ENCODE measurements around the gene SLC35F1.
"Not testable (repeated sequence)": the region's sequence is repeated elsewhere in the genome, so short reads cannot be mapped to it uniquely, and the experiment has no call there.

Gene SLC35F1

DNA sequence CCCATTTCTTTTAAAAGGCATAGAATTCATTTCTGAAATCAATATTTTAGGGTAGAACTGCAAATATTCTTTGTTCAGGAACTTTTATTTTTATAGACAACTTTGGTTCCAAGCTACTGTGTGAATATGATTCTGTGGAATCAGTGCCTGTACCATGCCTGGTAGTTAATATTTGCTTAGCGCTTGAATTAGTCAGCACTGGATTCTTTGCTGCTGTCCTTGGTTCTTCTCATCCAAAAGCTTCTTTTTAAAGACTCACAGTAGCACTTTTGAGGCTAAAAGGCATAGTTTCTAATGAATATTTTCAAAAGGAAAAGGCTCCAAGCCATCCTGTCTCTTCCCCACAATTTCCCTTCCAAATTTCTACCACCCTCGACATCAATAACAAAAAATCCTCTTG lies 109.5 kb downstream of the SLC35F1 start:
- DNase-seq, result no peak

DNA sequence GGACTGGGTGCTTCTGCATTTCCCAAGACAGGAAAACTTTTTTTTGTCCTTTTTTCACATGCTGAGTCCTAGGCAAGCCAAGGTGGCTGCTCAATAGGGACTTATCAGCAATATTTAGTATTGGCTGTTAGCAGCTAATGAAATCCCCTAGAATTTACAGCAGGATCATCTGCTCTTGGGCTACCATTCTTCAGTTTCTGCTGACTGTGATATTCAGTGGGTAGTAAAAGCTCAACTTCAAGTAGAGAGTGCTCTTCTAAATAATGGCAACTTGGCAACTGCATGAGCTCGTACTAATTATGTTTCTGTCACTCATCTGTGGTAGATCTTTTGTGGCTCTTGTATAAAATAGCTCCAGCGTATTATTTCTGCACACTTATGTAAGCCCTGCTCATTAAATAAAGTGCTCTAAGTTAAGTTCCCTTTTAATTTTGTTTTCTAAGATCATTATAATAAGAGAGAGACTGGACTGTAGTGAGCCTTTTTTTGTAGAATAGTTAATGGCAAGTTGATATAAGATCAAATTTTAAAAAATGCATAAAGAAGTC lies 110.3 kb downstream of the SLC35F1 start:
- DNase-seq, result no peak

DNA sequence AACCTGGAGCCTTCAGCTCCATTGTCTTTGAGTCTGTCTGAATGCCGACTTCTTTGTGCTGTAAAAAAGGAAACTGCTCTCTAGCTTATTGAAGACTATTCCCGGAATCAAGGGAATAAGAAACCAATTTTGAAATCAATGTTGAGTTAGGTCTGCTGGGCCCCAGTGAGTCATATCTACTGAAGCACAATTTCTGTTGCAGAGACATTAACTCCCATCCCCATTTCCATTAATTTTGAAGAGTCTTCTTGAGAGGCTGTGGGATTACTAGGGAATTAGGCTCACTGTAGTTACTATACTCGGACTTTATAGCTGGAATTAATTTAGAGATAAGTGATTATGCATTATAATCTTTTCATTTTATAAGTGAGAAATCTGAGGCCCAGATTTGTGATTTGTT lies 116.7 kb downstream of the SLC35F1 start:
- no peak for DNase-seq

DNA sequence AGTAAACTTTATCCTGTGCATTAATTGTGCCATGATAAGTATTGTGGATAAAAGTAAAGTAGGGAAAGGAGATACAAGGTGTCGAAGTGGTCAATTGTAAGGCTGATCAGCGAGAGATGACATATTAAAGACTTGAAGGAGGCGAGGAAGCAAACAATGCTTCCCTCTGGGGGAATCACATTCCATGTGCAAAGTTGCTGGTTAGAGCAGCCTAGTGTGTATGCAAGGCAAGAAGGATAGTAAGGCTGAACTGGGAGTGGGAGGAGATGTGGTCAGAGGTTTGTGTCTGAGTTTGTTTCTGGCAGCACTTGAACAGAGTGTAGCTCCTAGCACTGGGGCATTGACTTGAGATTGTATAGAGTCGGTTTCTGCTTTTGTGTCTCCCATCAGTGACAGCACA lies 122.9 kb downstream of the SLC35F1 start:
- no peak for DNase-seq

DNA sequence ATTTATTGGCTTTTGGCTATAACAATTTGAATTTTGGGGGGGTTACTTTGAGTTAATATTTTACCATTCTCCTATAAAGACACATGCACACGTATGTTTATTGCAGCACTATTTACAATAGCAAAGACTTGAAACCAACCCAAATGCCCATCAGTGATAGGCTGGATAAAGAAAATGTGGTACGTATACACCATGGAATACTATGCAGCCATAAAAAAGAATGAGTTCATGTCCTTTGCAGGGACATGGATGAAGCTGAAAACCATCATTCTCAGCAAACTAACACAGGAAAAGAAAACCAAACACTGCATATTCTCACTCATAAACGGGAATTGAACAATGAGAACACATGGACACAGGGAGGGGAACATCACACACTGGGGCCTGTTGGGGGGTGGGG lies 130.4 kb downstream of the SLC35F1 start:
- DNase-seq, result not testable (repeated sequence)

DNA sequence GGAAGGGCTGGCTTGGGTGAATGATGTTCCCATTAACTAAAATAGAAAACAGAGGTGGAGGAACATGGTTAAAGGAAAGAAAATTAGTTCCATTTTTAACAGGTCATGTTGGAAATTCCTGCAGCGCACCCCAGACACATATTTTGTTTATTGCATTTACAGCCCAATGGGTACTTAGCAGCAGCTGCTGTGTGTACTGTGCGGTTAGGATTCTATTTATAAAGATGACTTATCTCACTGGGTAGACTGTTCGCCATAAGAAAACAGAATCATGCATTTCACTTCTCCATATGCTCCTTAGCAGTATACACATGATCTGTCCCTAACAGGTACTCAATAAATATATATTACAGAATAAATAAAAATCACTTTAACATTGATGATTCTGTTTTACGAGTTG lies 135.8 kb downstream of the SLC35F1 start:
- no peak for DNase-seq

DNA sequence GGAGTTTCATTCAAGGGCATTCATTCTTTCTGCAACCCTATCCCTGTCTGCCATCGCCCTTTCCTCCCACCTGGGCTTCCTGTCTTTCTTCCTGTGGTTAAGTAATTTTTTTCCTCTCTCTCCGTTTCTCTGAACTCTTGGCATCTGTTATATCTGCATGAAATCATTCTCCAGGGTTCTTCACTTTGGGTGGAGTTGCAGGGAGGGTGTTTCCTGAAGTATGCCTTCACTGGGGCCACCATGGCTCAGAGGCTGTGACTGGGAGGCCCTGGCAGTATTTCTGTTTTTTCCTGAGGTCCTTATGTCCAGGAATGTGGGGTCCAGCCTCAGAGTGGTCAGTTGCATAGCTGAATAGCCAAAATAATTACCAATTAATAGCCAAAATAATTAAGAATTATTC lies 137.2 kb downstream of the SLC35F1 start:
- DNase-seq, result no peak

DNA sequence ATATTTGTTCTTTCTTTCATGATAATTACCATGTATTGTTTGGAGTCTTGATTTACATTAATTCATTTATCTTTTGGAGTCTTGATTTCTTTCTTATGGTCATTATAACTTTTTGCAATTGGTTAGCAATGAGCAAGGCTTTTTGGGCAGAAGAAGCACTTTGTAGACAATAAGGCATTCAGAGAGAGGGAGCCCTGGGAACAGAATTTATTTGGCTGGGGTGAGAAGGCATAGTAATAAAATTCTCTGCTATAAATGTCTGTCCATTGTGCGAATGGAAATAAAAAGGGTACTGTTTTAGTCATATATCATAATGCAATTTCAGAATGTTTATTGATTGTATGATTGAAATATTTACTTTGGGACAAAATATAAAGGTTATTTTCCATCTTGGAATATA lies 147.0 kb downstream of the SLC35F1 start:
- DNase-seq, result no peak

DNA sequence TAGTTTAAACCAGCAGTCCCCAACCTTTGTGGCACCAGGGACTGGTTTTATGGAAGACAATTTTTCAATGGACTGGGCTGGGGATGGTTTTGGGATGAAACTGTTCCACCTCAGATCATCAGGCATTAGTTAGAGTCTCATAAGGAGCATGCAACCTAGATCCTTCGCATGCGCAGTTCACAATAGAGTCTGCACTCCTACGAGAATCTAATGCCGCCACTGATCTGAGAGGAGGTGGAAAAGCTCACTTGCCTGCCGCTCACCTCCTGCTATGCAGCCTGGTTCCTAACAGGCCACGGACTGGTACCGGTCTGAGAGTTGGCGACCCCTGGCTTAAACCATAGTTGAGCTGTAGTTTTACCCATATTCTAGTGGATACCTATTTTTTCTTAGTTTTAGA lies 154.6 kb downstream of the SLC35F1 start:
- no peak for DNase-seq

DNA sequence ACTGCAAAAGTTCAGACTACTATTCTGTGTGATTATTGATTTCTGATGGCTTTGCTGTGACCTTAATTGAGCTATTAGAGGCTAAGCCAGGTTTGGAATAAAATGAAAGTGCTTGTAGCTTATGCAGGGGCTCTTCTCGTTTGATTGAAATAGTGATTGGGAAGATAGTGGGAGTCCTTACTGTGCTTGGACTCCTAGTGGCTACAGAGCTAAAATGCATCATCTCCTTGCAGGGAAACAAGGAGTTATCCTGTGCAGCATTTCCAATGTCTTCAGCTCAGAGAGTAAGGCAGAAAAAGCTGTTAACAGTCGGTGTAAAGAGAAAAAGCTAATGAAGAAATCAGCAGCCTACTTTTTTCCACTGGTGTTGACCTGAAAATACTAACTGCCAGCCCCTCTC lies 173.5 kb downstream of the SLC35F1 start:
- no peak for DNase-seq

DNA sequence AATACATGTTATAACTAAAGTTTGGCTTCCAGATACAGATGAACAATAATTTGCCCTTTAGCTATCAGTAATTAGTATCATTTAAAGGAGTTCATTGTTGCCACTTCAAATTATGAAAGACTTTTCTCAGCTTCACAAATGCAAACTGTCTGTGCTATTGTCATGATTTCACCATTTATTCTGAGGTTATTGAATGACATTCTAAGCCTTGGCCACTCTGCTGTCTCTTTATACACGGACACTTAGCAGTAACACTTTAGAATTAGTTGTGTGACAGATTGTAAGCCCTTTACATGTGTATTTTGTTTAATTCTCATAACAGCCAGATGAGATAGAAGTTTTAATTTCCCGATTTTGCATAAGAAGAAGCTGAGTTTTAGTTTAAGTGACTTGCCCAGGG lies 176.6 kb downstream of the SLC35F1 start:
- DNase-seq, result no peak

DNA sequence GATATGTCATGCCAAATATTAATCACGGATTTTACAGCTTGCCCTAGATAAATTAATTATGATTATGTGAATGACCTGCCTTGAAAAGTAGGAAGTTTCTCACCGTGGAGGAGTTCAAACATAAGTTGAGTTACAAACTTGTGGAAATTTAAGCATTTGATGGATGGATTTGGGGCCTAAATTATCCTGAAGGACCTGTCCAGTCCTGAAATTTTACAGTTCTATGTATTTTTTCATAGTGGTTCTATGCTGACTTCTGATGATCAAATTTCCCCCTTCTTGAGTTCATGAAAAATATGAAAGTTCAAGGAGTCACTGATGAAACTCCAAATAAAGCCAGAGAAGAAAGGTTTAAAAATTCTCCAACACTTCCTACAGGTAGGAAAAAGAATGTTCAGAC lies 178.6 kb downstream of the SLC35F1 start:
- DNase-seq, result no peak

DNA sequence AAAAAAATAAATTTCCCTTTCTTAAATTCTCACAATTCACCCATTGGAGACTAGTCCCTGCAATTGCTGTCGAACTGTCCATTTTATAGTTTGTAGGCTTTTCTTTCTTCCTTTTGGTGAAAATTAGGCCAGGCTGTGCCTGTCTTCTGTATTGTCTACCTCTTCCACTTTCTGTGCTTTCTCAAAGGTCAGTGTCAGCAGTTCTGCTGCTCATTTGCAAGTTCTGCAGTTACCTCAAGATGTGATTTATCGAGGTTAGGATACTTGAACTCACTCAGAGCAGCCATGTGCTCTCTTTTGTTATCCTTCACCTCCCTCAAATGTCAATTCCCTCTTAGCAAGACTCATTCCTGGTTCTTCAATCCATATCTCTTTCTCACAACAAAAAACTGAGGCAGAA lies 179.1 kb downstream of the SLC35F1 start:
- DNase-seq, result no peak

DNA sequence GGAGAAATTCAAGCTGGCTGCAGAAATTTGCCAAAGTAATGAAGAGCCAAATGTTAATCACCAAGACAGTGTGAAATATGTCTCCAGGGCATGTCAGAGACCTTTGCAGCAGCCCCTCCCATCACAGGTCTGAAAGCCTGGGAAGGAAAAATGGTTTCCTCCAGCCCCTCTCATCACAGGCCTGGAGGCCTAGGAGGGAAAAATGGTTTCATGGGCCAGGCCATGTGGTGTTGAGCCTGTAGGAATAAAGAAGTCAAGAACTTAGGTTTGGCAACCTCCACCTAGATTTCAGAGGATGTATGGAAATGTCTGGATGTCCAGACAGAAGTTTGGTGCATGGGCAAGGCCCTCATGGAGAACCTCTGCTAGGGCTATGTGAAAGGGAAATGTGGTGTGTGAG lies 185.0 kb downstream of the SLC35F1 start:
- no peak for DNase-seq

DNA sequence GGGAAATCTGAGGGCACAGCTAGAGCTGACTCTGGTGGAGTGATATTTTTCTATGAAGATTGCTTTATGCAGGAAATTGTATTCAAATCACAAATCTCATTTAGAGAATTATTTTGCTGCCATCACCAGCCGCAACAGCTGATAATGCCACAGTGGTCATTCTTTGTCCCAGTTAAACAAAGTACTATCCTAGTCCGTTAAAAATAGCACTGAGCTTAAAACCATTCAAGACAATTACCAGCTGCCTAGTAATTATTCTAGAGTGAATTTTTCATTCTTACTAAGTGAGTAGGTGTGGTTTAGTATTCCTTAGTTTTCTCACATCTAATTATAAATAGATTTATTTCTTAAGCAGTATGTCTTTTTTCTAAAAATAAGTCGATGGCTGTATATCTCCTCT lies 190.5 kb downstream of the SLC35F1 start:
- no peak for DNase-seq

DNA sequence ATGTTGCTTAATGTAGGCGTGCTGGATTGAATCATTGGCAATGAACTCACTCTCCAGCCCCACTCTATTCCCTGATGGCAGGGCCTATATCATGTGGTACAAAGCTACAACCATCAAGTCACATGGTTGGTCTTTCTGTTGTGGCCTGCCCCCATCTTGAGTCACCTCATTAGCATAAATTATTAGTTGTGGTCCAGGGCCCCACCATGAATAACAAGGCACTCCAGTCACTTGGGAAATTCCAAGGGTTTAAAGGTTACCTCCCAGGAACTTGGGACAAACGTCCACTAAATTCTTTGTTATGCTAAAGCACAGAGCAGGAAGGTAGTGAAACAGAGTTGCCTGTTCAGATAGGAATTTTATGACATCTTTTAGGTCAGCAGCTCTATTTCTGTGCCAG lies 193.7 kb downstream of the SLC35F1 start:
- no peak for DNase-seq

DNA sequence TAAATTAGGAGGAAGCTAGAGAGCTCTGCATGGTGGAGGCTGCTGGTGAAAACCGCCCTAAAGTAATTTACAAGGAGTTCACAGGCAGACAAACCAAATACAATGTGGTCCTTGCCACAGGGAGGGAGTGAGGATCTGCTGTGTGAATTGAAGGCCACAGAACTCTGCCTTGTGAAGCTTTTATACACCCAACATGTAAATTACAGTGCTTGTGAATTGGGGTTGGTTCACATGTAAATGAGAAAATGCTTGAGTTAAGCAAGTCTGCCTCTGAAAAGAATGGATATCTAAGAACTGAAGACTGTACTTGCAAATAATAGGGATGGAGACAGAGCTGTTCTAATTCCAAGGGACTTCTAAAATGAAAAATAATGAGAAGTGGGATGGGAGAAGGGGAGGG lies 194.2 kb downstream of the SLC35F1 start:
- DNase-seq, result no peak

DNA sequence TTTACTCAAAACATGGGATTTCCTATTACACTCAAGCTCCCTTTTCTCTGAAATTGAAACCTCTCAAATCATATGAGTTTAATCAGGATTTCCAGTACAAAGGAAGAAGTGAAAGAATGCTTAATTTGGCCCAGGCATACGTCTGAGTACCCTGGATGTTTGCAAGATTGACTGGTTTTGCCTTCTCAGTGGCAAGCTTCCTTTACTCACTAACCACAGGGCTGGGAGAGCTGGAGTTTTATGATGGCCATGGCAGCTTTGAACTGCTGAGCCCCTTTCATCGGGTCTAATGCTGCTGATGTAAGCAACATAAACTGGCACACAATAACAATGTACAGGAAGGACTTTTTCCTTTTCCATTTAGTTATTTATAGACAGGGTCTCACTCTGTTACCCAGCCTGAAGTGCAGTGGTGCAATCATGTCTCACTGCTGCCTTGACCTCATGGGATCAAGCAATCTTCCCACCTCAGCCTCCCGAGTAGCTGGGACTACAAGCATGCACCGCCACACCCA lies 194.8 kb downstream of the SLC35F1 start:
- DNase-seq, result no peak

DNA sequence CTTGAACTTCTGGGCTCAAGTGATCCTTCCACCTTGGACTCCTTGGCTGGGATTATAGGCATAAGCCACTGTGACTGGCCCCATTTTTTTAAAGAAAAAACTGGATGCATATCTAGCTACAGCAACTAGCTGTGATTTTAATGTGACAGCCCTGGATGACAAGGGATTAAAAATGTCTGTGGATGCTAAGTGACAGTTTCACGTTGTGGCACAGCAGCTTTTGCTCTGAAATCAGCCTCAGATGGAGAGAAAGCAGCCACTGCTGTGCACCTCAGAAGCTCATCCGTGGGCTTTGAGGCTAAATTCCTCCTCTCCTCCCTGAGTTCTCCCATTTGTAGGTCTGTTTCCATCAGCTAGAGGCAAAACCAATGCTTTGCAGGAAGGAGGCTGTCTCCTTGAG lies 195.3 kb downstream of the SLC35F1 start:
- no peak for DNase-seq

DNA sequence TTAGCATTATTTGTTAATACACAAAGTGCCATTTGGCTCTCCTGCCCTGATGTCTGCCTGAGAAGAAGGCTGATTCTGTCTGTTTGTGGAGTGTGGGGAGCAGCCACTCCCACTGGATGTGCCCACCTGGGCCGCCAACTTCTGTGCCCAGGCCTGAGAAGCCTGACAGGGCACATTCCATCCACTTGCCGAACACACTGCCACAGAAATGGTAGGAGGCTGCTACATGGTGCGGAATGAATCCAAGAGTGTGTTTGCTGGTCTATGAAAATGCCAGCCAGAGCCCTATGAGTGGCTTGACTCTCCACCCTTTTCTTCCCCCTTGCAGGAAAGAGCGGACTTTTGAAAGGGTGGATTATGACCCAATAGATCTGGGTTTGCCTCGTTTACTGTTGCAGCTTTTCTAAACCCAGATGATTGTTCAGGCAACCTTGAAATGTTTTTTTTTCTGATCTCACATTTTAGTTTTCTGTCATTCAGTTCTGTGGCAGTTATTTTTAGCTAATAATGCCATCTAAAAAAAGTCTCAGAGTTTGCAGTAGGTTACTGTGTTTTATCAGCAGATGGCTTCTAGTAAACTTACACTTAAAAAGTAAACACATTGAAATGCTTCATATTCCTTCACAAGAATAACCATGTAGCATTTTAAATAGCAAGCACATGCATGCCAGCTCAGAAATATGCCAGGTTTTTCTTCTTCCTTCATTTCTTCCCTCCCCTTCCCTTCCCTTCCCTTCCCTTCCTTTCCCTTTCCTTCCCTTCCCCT lies 196.5 kb downstream of the SLC35F1 start:
- DNase-seq, result no peak

DNA sequence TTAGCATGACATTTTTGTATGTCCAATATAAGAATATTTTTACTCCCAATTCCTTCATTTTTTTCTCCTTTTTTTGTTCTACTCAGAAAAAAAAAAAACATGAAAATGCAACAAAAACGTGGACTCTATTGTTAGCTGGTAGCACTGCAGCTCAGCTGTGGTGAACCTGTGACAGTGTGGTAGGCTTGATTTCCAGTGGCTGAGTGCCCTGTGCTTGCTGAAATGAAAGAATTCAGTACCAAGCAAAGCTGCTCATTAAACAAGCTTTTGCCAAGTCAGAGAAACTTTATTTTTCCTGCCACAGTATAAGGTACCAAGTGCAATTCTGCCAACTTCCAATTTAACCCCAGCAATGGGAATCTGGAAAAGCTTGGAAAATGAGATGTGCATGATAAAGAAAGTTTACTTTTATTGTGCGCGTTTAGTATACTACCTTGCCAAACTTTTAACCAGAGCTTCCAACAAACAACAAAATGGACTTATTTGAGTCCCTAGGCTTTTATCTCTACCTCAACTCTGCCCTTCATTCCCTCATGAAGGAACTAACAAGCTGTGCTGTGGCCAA lies 215.2 kb downstream of the SLC35F1 start:
- DNase-seq, result no peak

DNA sequence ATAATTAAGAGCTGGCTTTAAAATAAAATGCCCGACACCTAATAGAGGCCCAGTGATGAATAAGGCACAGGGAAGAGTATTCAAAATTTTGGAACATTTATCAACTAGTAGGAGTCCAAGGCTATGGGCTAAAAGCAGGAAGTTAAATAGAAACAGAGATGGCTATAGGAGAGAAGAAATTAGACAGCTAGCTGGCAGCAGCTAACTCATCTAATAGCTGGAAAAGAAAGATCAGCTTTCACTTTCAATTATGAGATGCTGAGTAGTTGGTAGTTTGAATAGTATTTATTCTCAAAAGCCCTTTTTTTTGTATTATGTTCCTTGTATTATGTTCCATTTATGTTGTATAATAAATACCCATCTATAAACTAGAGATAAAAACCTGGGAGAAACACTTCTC lies 215.7 kb downstream of the SLC35F1 start:
- no peak for DNase-seq

DNA sequence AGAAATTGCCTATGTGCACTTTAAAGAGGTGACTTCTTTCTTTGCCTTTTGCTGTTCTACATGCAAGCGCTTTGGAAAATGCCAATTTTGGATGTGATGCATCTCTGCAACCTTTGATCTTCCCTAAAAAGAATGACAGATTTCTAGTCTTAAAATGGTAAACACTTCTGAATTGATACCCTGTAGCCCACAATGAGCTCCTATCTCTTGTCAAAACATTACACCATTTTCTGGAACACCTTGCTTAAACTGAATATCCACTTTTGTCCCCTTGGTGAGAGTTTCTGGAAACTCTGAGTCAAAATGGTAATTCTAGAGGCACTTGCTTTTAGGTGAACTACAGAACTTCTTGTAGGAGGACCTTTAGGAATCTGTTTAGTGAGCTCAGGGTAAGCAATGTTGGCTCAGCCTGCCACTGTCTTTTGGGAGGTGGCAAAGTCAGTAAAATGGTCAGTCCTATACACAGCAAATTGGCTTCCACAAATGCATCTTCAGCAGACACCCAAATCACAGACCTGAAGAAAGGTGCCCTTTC lies 216.5 kb downstream of the SLC35F1 start:
- no peak for DNase-seq

DNA sequence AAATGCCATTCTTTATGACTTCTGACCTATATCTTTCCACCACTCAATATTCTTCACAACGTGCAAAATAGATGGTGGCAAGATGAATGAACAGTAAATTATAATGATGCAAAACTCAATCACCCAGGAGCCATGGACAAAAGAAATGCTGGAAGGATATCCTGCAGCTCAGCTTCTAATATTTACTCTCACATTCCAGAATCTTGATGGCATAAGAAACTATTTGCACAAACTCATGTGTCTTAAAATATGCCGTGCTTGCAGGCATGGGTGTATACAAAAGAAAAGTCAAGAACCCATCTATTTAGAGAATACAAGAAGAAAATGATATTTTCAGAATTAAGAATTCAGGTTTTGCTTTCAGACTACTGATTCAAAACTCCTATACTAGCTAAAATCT lies 217.8 kb downstream of the SLC35F1 start:
- no peak for DNase-seq

All from NK-92 treated with Interleukin-12 subunit alpha and Interleukin-12 subunit beta, amount 100 ng/mL, for 24 hours (cell line).